Measurements from ENCODE around the gene LTF.

Gene LTF

GRCh38 chr3:46491089-46492070, 26.7 kb upstream of the LTF start:
- in situ Hi-C loops (cut with MboI; ENCODE audit: low sequenced_read_pairs) = no loop called here

- in situ Hi-C loops (cut with MboI; ENCODE audit: low sequenced_read_pairs) = no loop called here
These were observed 25.8 kb upstream of the LTF start for GRCh38 chr3:46490338-46491084.

- in situ Hi-C loops (cut with MboI; ENCODE audit: low sequenced_read_pairs) = no loop called here
These were observed 25.2 kb upstream of the LTF start for GRCh38 chr3:46489875-46490274.

- in situ Hi-C loops (cut with MboI; ENCODE audit: low sequenced_read_pairs) = no loop called here
These were observed 24.7 kb upstream of the LTF start for GRCh38 chr3:46489381-46489780.

GRCh38 chr3:46488735-46489361, 24.1 kb upstream of the LTF start:
- in situ Hi-C loops (cut with MboI; ENCODE audit: low sequenced_read_pairs) = no loop called here

- in situ Hi-C loops (cut with MboI; ENCODE audit: low sequenced_read_pairs) = no loop called here
These were observed 21.1 kb upstream of the LTF start for GRCh38 chr3:46485779-46486175.

GRCh38 chr3:46484911-46485778, 20.4 kb upstream of the LTF start:
- in situ Hi-C loops (cut with MboI; ENCODE audit: low sequenced_read_pairs) = no loop called here

- in situ Hi-C loops (cut with MboI; ENCODE audit: low sequenced_read_pairs) = no loop called here
These were observed 19.7 kb upstream of the LTF start for GRCh38 chr3:46484388-46484787.

GRCh38 chr3:46483825-46484224, 19.1 kb upstream of the LTF start:
- in situ Hi-C loops (cut with MboI; ENCODE audit: low sequenced_read_pairs) = no loop called here

GRCh38 chr3:46482632-46483350, 18.1 kb upstream of the LTF start:
- in situ Hi-C loops (cut with MboI; ENCODE audit: low sequenced_read_pairs) = no loop called here

- in situ Hi-C loops (cut with MboI; ENCODE audit: low sequenced_read_pairs) = no loop called here
These were observed 16.9 kb upstream of the LTF start for GRCh38 chr3:46481636-46482035.

GRCh38 chr3:46480491-46481195, 15.9 kb upstream of the LTF start:
- in situ Hi-C loops (cut with MboI; ENCODE audit: low sequenced_read_pairs) = no loop called here

GRCh38 chr3:46479696-46480095, 15.0 kb upstream of the LTF start:
- in situ Hi-C loops (cut with MboI; ENCODE audit: low sequenced_read_pairs) = no loop called here

GRCh38 chr3:46479021-46479420, 14.3 kb upstream of the LTF start:
- in situ Hi-C loops (cut with MboI; ENCODE audit: low sequenced_read_pairs) = no loop called here

- in situ Hi-C loops (cut with MboI; ENCODE audit: low sequenced_read_pairs) = no loop called here
These were observed 13.6 kb upstream of the LTF start for GRCh38 chr3:46478341-46478740.

- in situ Hi-C loops (cut with MboI; ENCODE audit: low sequenced_read_pairs) = no loop called here
These were observed 13.1 kb upstream of the LTF start for GRCh38 chr3:46477756-46478155.

GRCh38 chr3:46477145-46477544, 12.4 kb upstream of the LTF start:
- in situ Hi-C loops (cut with MboI; ENCODE audit: low sequenced_read_pairs) = no loop called here

GRCh38 chr3:46472736-46473135, 8.0 kb upstream of the LTF start:
- in situ Hi-C loops (cut with MboI; ENCODE audit: low sequenced_read_pairs) = no loop called here

GRCh38 chr3:46471371-46471914, 6.7 kb upstream of the LTF start:
- in situ Hi-C loops (cut with MboI; ENCODE audit: low sequenced_read_pairs) = no loop called here
